ENCODE data around the gene MED25. TPM values are rescaled to one million over a fixed set of nuclear protein-coding genes. Genes with fewer than 3 reads are reported as not detected.

MED25 gene
- polyA plus RNA-seq, 3 donors = 13.9 to 52.9 (median 18.5) TPM

- intact Hi-C loops (cut with micrococcal nuclease) = no loop called here
- Mint-ChIP-seq H3K4me1 (peaks cover 41% of the 10 kb centered on the region), H3K27ac (peak overlapping the region in 1 of 7 donors; percentile 14)
Measured at GRCh38 chr19:49871349-49871985, 53.4 kb downstream of the MED25 start.

More at GRCh38 chr19:49871349-49871985, 53.4 kb downstream of the MED25 start:
- no peak overlapping the region for H3K4me2 ChIP-seq (replicated peaks; ENCODE audit: extremely low read depth, low read length, poor library complexity, severe bottlenecking)
- no peaks in the 10 kb centered on the region for H3K27me3 ChIP-seq (ENCODE audit: control insufficient read depth in 2 of 2, insufficient read depth in 2 of 2, low read length in 2 of 2)
- WGBS (ENCODE audit: insufficient coverage) = 70% methylated on average over 5 of the region's 17 CpGs
- no peaks in the 10 kb centered on the region for H3K9me3 ChIP-seq (replicated peaks in 1 of 2; ENCODE audit: control insufficient read depth in 1 of 2, insufficient read depth in 1 of 2, low read length in 2 of 2)
- TF ChIP-seq CTCF (IDR thresholded peaks at IDR 0.05) = no peak
- H3K4me3 ChIP-seq (replicated peaks in 1 of 3; ENCODE audit: low read depth in 2 of 3, low read length in 3 of 3) = no peak overlapping the region
- peaks cover 15 to 38% of the 10 kb centered on the region in 2 donors for H3K36me3 Mint-ChIP-seq
- peaks cover 10% of the 10 kb centered on the region for H4K20me1 ChIP-seq (ENCODE audit: insufficient read depth, low read length)
- H3K4me3 Mint-ChIP-seq = no peak overlapping the region
- peaks cover 43 to 51% of the 10 kb centered on the region in 2 donors for H3K4me1 ChIP-seq (ENCODE audit: control insufficient read depth in 1 of 2, insufficient read depth in 2 of 2, low read length in 2 of 2)
- DNase-seq = no peak
- H3K79me2 ChIP-seq (ENCODE audit: insufficient read depth, low read length) = peaks cover 34% of the 10 kb centered on the region
- H2AFZ ChIP-seq (ENCODE audit: insufficient read depth, low read depth, low read length, poor library complexity, severe bottlenecking) = no peak overlapping the region
- H3K9me3 Mint-ChIP-seq = no peaks in the 10 kb centered on the region
- H3K27me3 Mint-ChIP-seq (ENCODE audit: low read depth in 3 of 3) = peaks cover 0 to 3% (median 0%) of the 10 kb centered on the region in 3 donors
- no peak overlapping the region for H3K9ac ChIP-seq (ENCODE audit: insufficient read depth, low read length, poor library complexity, severe bottlenecking)
- H3K36me3 ChIP-seq (replicated peaks in 1 of 2; ENCODE audit: control insufficient read depth in 1 of 2, insufficient read depth in 2 of 2, low read length in 2 of 2) = no peaks in the 10 kb centered on the region
- H3K27ac ChIP-seq (ENCODE audit: low read depth in 1 of 2, low read length in 2 of 2) = no peak overlapping the region
